A172 (cell line): Measurements from ENCODE around the gene IL22. TPM values are rescaled to one million over a fixed set of nuclear protein-coding genes. Genes with fewer than 3 reads are reported as not detected.

Experiments used
- DNase-seq: peaks from one replicate; pipeline ENCODE4 v3.0.0-alpha.2; 2015; ENCODE audit warnings: low spot score
- total RNA-seq: library from RNA; depleted of rRNA; stranded (reverse); fragments of >200 nt; shearing (Covaris generic); gene quantifications from 2 replicates; pipeline ENCODE4 v1.2.3, GENCODE V29; 2014

The IL22 gene
- total RNA-seq, 1 experiment from 2014 or later = not detected

DNA sequence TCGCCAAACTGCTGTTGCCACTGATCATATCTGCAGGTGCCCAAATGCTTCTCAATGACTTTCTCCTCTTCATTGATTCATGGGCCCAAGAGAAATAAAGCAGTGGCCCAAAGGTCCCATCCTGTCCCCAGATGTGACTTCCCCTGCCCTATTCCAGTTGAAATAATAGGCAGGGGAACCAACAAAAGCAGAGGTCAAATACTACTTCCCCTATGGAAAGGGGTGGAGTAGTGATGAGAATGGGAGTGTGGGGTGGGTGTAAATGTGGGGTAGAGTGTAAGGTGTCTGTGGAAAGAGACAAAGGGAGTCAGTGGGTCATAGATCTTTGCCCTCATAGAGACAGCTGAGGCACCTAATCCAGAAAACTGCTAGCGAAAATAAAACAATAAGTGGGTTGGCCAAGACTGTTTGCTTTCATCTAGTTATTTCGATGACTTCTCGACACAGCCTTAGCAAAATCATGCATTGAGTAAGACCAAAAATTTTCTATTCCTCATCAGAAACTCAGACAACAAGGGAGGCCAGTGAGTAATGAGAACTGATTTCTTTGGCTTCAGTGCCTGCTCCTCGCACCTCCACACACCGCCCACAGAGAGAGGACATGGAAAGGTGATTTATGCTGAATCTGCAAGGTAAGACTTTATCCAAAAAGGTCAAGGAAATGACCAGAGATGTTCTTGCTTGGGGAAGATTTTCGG lies 10.9 kb upstream of the IL22 start:
- DNase-seq = no peak

- DNase-seq = no peak
Measured at GRCh38 chr12:68263366-68263765, 10.0 kb upstream of the IL22 start.

DNA sequence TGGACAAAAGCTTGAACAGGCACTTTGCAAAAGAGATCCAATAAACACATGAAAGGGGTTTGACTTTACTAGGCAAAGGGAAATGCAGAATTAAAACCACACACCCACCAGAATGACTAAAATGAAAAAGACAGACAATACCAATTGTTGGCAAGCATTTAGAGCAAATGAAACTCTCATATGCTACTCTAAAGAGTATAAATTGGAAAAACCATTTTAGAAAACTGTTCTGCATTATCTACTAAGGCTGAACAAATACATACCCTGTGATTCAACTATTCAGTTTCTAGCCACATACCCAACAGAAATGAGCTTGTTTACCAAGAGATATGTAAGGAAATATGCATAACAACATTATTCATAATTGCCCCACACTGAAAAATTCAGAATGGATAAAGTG lies 8.5 kb upstream of the IL22 start:
- no peak for DNase-seq

DNA sequence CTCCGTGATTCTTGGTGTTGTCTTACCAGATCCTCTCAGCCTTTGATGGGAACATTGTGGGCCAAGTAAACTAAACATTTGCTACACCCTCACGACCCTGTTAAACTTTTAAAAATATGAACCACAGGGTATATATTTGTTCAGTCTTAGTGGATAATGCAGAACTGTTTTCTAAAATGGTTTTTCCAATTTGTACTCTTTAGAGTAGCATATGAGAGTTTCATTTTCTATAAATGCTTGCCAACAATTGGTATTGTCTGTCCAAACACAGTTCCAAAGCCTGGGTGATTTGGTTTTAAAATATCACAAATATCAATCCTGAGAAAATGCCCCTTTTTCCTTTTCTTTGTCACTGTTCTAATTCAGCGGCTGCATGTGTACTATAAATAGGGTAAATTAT lies 6.7 kb upstream of the IL22 start:
- no peak for DNase-seq

GRCh38 chr12:68259318-68259940 lies 6.0 kb upstream of the IL22 start:
- DNase-seq = peak; percentile 80

DNA sequence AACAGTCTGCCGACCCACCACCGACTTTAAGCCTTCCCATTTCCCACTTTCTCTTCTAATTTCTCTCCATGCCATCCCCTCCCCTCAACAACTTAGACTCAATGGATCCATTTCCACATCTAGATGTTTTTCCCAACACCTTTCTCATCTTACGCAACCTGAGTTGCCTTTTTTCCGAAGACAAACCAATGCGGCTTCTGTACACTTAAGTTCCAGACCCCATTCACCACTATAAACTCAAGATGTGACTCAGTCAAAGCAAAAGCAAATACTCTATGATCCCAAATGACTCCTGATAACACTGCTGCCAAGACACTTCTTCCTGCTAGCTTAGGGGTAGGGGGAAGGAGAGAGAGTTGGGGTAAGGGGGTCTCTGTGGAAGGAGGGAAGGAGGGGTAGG lies 1.3 kb downstream of the IL22 start:
- DNase-seq = no peak

- DNase-seq = no peak
Measured at GRCh38 chr12:68250454-68250853, 3.0 kb downstream of the IL22 start.

DNA sequence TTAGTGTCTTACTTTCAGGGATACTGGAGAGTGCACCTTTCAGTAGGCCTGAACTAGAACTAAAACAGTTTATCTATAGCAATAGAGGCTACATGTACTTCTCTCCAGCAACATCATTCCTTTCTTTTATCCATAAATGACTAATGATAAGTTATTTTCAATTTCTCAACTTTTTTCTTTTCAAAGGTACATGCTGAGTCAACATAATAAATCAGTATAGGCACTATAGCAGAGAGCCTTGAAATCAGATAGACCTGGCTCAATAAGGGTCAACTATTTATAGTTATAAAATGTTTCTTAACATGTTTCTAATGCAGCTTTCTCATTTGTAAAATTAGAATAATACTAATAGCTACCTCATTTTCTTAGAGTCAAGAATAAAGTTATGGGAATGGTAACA lies 5.6 kb downstream of the IL22 start:
- no peak for DNase-seq

DNA sequence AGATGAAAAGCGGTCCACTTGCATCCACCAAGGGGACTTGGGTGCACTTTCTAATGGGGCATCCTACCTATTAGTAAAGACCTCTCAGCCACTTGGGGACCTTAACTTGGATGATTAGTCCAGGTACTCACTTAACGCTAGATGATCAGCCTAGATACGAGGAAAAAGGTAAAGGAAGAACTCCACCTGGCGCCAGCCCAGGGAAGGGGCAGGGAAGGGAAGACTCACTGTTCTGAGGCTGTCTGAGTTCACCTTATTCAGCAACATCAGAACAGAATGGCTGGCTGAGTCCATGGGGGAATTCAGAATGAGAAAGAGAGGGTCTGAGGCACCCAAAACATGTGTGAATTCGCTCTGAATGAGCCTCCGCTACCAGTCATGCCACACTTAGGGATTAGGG lies 7.1 kb downstream of the IL22 start:
- no peak for DNase-seq

DNA sequence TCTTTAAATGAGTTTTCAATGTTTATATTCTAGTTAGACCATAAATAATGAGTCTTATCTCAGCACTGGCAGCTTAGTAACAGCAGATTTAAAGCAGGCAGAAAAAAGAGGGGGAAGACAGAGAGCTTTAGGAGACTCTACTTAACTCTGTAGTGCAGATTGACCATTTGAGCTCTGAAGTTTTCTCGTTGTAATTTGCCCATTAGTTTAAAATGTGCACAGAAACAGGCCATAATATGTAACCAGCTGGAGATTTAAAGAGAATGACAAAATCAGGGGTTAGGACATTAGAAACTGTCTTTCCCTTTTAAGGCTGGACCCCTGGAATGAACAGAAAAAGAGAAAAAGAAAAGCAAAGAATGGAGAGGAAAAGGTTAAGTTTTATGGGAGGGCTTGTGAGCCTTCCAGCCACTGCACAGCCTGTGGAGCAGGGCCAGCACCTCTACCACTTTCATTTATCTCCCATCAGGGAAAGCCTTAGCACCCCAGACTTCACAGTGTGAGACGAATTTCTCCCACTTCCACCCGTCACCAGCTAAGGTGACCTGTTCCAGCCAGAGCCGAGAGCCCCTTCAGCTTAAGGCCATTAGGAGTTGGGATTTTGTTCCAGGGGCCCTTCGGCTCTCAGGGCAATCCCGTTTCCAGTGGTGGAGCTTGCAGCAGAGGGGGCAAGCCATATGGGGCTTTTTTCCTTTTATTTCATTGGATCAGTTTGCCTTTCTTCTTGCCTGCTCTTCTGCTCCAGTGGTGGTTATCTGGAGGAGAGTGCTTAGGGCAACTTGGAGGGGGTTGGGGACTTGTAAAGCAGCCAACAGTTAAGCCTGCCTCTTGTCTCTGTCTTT lies 8.0 kb downstream of the IL22 start:
- DNase-seq = no peak

- DNase-seq = no peak
Measured at GRCh38 chr12:68242777-68243176, 10.6 kb downstream of the IL22 start.

DNA sequence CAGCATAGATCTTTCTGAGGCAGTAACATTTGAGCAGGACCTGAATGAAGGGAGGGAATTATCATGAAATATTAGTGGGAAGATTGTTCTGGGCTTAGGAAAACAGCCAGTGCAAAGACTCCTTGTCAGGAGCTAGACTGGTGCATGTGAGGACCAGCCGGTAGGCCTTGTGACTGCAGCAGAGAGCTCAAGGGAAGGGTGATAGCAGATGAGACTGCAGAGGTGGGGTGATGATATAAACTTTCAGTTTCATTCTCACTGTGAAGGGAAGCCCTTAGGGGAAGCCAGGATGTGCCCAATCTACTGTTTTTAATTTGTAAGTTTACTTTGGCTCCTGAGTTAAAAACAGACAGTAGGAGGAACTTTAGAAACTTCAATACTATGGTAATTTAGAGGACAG lies 12.4 kb downstream of the IL22 start:
- peak; percentile 43 for DNase-seq

GRCh38 chr12:68240079-68240478 lies 13.3 kb downstream of the IL22 start:
- DNase-seq = peak; percentile 86

DNA sequence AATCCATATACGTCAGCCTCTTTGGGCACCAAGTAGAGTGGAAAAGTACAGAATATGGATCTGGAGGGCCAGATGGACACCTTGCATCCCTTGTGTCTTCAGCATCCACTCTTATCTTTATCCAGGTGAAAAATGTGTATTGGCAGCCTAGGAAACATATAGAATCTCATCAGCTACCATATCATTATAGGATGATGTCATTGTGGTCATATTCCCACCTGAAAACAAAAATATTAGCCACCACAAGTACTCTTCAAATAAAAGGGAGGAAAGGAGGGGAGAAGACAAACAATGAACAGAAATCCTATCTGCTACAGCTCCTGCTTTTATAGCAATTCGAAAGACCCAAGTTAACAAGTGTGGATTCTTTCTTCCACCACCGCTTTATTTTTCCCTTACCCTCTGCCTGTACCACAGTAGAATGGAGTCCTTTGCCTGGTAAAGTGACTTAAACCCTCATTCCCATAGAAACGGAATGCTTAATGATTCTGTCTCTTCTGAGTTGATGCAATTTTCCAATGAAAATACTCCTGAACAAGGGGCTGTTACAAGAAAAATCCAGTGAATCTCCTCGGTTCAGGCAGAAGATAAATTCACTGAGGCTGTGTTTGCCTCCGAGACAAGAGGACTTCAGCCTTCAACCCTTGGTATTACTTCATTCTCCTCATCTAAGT lies 14.0 kb downstream of the IL22 start:
- DNase-seq = no peak

GRCh38 chr12:68237619-68238018 lies 15.8 kb downstream of the IL22 start:
- DNase-seq = peak; percentile 8

- peak; percentile 25 for DNase-seq
Measured at GRCh38 chr12:68237078-68237477, 16.3 kb downstream of the IL22 start.

DNA sequence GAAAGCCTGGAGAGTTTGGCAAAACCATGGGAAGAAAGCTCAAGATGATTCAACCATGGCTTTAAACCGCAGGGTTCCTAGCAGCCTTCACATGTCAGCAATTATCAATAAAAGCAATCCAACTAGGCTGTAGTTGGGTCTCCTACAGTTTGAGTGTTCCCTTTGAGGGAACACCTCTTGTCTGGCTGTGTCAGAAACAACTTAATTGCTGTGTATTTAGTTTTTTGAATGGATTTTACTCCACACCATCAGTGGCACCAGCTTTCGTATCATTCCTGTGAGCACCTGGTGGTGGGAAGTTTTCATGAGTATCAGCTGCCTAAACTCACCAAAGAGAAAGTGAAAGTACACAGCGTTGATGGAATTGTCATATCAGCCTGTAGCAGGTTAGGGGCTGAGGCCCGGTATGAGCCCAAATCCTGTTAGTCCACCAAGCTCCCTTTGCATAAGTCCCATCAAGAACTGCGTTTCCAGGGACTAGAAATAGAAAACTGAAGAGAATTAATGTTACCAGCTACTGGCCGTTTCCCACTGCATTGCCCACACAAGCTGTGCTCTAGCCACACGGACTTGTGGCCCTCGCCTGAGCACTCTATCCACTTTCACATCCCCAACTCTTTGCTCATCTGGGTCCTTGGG lies 16.9 kb downstream of the IL22 start:
- peak; percentile 48 for DNase-seq

- DNase-seq = no peak
Measured at GRCh38 chr12:68235576-68235975, 17.8 kb downstream of the IL22 start.

DNA sequence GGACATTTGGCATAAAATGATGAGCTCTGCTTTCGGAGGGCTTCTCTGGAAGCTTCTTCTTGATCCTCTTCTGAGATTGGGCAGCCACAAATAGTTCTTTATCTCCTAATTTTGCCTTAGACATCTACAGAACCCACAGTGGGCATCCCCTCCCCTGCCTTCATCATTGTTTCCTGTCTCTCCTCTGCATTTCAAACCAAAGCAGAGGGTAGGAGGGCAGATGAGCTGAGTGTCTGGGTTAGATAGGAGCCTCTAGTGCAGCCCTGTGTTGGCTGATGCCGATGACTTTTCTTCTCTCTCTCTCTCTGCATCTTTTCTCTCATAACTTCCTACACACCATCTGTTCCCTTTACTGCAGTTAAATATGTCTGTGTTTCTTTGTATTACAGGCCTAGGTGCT lies 19.3 kb downstream of the IL22 start:
- DNase-seq = no peak

GRCh38 chr12:68233498-68233897 lies 19.9 kb downstream of the IL22 start:
- no peak for DNase-seq

GRCh38 chr12:68231691-68232090 lies 21.7 kb downstream of the IL22 start:
- DNase-seq = no peak

DNA sequence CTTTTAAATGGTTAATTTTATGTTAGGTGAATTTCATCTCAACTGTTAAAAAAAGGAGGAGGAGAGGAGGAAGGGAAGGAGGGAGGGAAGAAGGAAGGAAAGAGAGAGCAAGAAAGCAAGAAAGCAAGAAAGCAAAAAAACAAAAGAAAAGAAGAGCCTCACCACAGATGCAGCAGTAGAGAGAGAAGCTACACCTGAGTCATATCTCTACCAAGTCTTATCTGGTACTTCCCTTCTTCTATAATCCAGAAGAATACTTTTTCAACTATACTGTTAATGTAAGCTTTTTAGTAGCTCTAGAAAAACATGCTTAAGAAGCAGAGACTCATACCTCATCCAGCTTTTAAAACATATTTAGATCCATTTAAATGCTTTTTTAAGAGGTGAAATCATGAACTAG lies 22.2 kb downstream of the IL22 start:
- DNase-seq = no peak
